Liver (tissue), 3 donors: Measurements from ENCODE around the gene RSRP1.

Source experiments
- CTCF ChIP-seq: fragments of 150-350 bp; IDR thresholded peaks from 2 replicates; pipeline ENCODE4 v1.5.1; 2017; ENCODE audit warnings: improper control_type of control experiment, low read depth, low read length; ENCODE audit not compliant: missing input control
- GABPA ChIP-seq, 2 donors: IDR thresholded peaks in 1 of 2; conservative IDR thresholded peaks in 1 of 2; 2 replicates each; pipeline ENCODE4 v1.6.1; 2016; ENCODE audit warnings: antibody characterized with exemption in 2 of 2, mild to moderate bottlenecking in 1 of 2, moderate library complexity in 1 of 2
- MAX ChIP-seq: IDR thresholded peaks from 2 replicates; pipeline ENCODE4 v1.6.1; 2016; ENCODE audit warnings: antibody characterized with exemption
- REST ChIP-seq: IDR thresholded peaks from 2 replicates; pipeline ENCODE4 v1.6.1; 2016; ENCODE audit warnings: antibody characterized with exemption, mild to moderate bottlenecking
- TAF1 ChIP-seq: conservative IDR thresholded peaks from 2 replicates; pipeline ENCODE4 v1.6.1; 2016; ENCODE audit warnings: antibody characterized with exemption, mild to moderate bottlenecking
- YY1 ChIP-seq: IDR thresholded peaks from 2 replicates; pipeline ENCODE4 v1.6.1; 2016; ENCODE audit warnings: antibody characterized with exemption, mild to moderate bottlenecking
- donor health status: healthy.
- donor health status: healthy.

GRCh38 chr1:25243907-25244306, 3.3 kb downstream of the RSRP1 start:
- TF ChIP-seq CTCF (no peak), MAX (no peak), TAF1 (no peak), YY1 (no peak), REST (no peak), GABPA (IDR thresholded peaks at IDR 0.05 in 1 of 2, conservative IDR thresholded peaks at IDR 0.05 in 1 of 2) (no peak)
